Trophoblast cell (in vitro differentiated cells and primary cell): ENCODE measurements around the gene FNBP1.

Source experiments
- DNase-seq, 2 donors: peaks; one replicate each; pipeline ENCODE4 v3.0.0-alpha.2; 2016
- H2AFZ ChIP-seq: 2 replicates; pipeline ENCODE4 v1.6.1; 2013; ENCODE audit warnings: low read length, moderate library complexity, mild to moderate bottlenecking; ENCODE audit not compliant: insufficient read depth, poor library complexity
- H2AK5ac ChIP-seq: 2 replicates; pipeline ENCODE4 v1.6.1; 2013; ENCODE audit warnings: mild to moderate bottlenecking, low read length
- H2BK120ac ChIP-seq: 2 replicates; pipeline ENCODE4 v1.6.1; 2013; ENCODE audit warnings: low read length, mild to moderate bottlenecking, moderate library complexity; ENCODE audit not compliant: insufficient read depth, poor library complexity
- H2BK12ac ChIP-seq: 2 replicates; pipeline ENCODE4 v1.6.1; 2013; ENCODE audit warnings: mild to moderate bottlenecking, low read length, moderate library complexity
- H2BK5ac ChIP-seq: 2 replicates; pipeline ENCODE4 v1.6.1; 2013; ENCODE audit warnings: low read length, low read depth, moderate library complexity, mild to moderate bottlenecking; ENCODE audit not compliant: poor library complexity
- H3K14ac ChIP-seq: 2 replicates; pipeline ENCODE4 v1.6.1; 2013; ENCODE audit warnings: mild to moderate bottlenecking, low read length
- H3K18ac ChIP-seq: 2 replicates; pipeline ENCODE4 v1.6.1; 2013; ENCODE audit warnings: mild to moderate bottlenecking, low read length
- H3K23ac ChIP-seq: 2 replicates; pipeline ENCODE4 v1.6.1; 2013; ENCODE audit warnings: low read length
- H3K27ac ChIP-seq: 2 replicates; pipeline ENCODE4 v1.5.1; 2013; ENCODE audit warnings: low read depth, mild to moderate bottlenecking, inconsistent platforms, low read length, moderate library complexity
- H3K27me3 ChIP-seq: 2 replicates; pipeline ENCODE4 v1.6.1; 2013; ENCODE audit warnings: inconsistent platforms, mild to moderate bottlenecking, low read length, moderate library complexity; ENCODE audit not compliant: insufficient read depth
- H3K36me3 ChIP-seq, 2 experiments: 1 replicate in 1 of 2; 2 replicates in 1 of 2; pipeline ENCODE4 v1.6.1; 2013; ENCODE audit warnings: low read length in 2 of 2, mild to moderate bottlenecking in 2 of 2, moderate library complexity in 1 of 2; ENCODE audit not compliant: insufficient read depth in 2 of 2, control insufficient read depth in 1 of 2
- H3K4ac ChIP-seq: 2 replicates; pipeline ENCODE4 v1.6.1; 2013; ENCODE audit warnings: low read depth, mild to moderate bottlenecking, low read length, moderate library complexity
- H3K4me1 ChIP-seq, 2 experiments: 1 replicate in 1 of 2; 2 replicates in 1 of 2; pipeline ENCODE4 v1.6.1; 2013; ENCODE audit warnings: low read length in 2 of 2, mild to moderate bottlenecking in 2 of 2, moderate library complexity in 1 of 2; ENCODE audit not compliant: insufficient read depth in 2 of 2, control insufficient read depth in 1 of 2
- H3K4me2 ChIP-seq: 2 replicates; pipeline ENCODE4 v1.6.1; 2013; ENCODE audit warnings: inconsistent platforms, mild to moderate bottlenecking, low read length, moderate library complexity
- H3K4me3 ChIP-seq: 2 replicates; pipeline ENCODE4 v1.5.1; 2013; ENCODE audit warnings: mild to moderate bottlenecking, low read depth, low read length, inconsistent platforms
- H3K79me1 ChIP-seq: one replicate; pipeline ENCODE4 v1.6.1; 2013; ENCODE audit warnings: low read length
- H3K79me2 ChIP-seq: 2 replicates; pipeline ENCODE4 v1.6.1; 2013; ENCODE audit warnings: low read length, mild to moderate bottlenecking; ENCODE audit not compliant: control insufficient read depth, insufficient read depth, poor library complexity
- H3K9ac ChIP-seq: 2 replicates; pipeline ENCODE4 v1.6.1; 2013; ENCODE audit warnings: mild to moderate bottlenecking, low read length
- H3K9me3 ChIP-seq: 2 replicates; pipeline ENCODE4 v1.6.1; 2013; ENCODE audit warnings: low read depth, mild to moderate bottlenecking, control low read depth, inconsistent platforms, low read length; ENCODE audit not compliant: insufficient read depth
- H4K12ac ChIP-seq: 2 replicates; pipeline ENCODE4 v1.6.1; 2013; ENCODE audit warnings: low read depth, mild to moderate bottlenecking, low read length, moderate library complexity
- H4K8ac ChIP-seq: 2 replicates; pipeline ENCODE4 v1.6.1; 2013; ENCODE audit warnings: low read depth, mild to moderate bottlenecking, low read length, moderate library complexity
- H4K91ac ChIP-seq: one replicate; pipeline ENCODE4 v1.6.1; 2013; ENCODE audit warnings: low read depth, mild to moderate bottlenecking, low read length, moderate library complexity
- WGBS: extraction: QIAGEN DNeasy Blood & Tissue Kit; methylation state at CpG from one replicate; pipeline ENCODE4 v1.1.7; 2013; ENCODE audit warnings: missing lambda C conversion rate; ENCODE audit not compliant: insufficient read length, insufficient coverage; ENCODE audit errors: extremely low coverage; 5-methylcytosine and 5-hydroxymethylcytosine counted together

FNBP1 gene

DNA sequence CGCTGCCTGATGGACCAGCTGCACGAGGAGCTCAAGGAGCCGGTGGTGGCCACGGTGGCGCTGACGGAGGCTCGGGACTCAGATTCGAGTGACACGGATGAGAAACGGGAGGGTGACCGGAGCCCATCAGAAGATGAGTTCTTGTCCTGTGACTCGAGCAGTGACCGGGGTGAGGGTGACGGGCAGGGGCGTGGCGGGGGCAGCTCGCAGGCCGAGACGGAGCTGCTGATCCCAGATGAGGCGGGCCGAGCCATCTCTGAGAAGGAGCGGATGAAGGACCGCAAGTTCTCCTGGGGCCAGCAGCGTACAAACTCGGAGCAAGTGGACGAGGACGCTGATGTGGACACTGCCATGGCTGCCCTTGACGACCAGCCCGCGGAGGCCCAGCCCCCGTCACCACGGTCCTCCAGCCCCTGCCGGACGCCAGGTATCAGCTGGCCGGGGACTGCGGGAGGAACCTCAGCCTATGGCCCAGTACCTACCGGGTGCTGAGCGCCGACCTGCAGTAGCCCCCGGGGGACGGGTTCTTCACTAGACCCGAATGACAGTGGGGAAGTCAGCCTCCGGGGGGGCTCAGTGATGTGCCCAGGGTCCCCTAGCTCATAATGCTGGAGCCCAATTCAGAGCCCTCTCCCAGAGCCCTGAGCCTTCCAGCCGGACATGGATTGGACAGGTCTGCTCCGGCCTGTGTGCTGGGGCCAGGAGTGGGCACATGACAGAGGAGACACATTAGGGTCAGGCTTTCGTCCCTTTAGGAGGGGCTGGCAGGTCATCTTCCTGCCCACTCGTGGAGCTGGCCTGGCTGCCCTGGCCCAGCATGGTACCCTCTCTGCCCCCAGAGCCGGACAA, 174.7 kb downstream of the FNBP1 start:
- Histone ChIP-seq H3K36me3 (peaks cover 2 to 5% of the 10 kb centered on the region in 2 experiments), H2BK12ac (no peak overlapping the region), H2BK120ac (no peak overlapping the region), H4K8ac (no peak overlapping the region), H2AK5ac (no peak overlapping the region), H3K23ac (no peak overlapping the region), H3K27ac (no peak overlapping the region), H3K18ac (no peak overlapping the region), H3K4ac (no peak overlapping the region), H4K91ac (no peak overlapping the region), H3K9me3 (no peaks in the 10 kb centered on the region), H3K4me3 (no peak overlapping the region), H2BK5ac (no peak overlapping the region), H3K4me2 (no peak overlapping the region), H3K79me2 (no peaks in the 10 kb centered on the region), H3K9ac (no peak overlapping the region), H4K12ac (no peak overlapping the region), H2AFZ (no peak overlapping the region), H3K79me1 (peaks cover 3% of the 10 kb centered on the region), H3K27me3 (no peaks in the 10 kb centered on the region), H3K14ac (no peak overlapping the region), H3K4me1 (peaks cover 7% of the 10 kb centered on the region in 2 experiments)
- no CpG with 5 or more reads among the region's 48 CpGs for WGBS
- DNase-seq: no peak

DNA sequence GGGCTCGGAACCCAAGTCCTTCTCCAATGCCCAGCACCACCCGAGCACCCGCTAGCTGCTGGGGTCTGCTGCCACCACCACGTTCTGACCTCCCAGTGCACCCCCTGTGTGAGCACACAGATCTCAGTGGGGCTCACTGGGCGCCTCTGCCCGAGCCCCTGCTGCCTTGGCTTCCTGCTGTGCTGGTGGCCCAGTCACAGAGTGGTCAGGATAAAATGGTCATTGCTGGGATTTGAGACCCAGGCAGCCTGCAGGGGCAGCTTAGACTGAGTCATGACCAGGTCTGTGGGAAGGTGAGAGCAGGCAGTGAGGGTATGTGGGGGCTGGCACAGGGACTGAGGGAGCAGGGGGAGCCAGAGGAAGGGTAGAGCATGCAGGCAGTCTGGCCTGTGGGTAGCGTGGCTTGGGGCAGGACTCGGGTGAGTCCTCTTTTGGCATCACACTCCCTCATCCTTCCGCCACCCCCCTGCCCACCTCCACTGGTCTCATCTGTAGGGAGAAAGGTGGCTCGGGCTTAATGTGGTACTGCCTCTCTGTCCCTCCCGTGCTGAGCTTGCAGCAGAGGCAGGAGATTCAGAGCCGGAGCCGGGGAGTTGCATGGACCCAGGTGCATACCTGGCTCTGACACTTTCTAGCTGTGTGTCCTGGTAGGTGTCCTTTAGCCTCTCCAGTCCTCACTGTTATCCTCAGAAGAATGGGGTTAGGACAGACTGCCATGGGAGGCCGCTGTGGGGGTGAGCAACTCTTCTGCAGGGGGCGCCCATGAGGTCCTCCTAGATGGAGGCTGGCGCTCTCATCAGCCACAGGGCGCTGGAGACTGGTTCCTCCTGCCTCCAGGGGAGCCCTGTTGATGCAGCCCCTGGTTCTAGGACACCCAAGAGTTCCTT, 175.6 kb downstream of the FNBP1 start:
- DNase-seq: no peak
- Histone ChIP-seq H3K14ac (no peak overlapping the region), H2AFZ (no peak overlapping the region), H3K4ac (no peak overlapping the region), H3K79me1 (peaks cover 3% of the 10 kb centered on the region), H3K27ac (no peak overlapping the region), H3K4me3 (no peak overlapping the region), H3K9me3 (no peaks in the 10 kb centered on the region), H2AK5ac (no peak overlapping the region), H4K91ac (no peak overlapping the region), H3K4me1 (peaks cover 8 to 11% of the 10 kb centered on the region in 2 experiments), H3K79me2 (no peaks in the 10 kb centered on the region), H3K23ac (no peak overlapping the region), H3K27me3 (no peaks in the 10 kb centered on the region), H2BK5ac (no peak overlapping the region), H2BK120ac (no peak overlapping the region), H4K8ac (no peak overlapping the region), H3K9ac (no peak overlapping the region), H3K18ac (no peak overlapping the region), H2BK12ac (no peak overlapping the region), H3K4me2 (no peak overlapping the region), H3K36me3 (peaks cover 2 to 5% of the 10 kb centered on the region in 2 experiments), H4K12ac (no peak overlapping the region)
- no CpG with 5 or more reads among the region's 17 CpGs for WGBS

DNA sequence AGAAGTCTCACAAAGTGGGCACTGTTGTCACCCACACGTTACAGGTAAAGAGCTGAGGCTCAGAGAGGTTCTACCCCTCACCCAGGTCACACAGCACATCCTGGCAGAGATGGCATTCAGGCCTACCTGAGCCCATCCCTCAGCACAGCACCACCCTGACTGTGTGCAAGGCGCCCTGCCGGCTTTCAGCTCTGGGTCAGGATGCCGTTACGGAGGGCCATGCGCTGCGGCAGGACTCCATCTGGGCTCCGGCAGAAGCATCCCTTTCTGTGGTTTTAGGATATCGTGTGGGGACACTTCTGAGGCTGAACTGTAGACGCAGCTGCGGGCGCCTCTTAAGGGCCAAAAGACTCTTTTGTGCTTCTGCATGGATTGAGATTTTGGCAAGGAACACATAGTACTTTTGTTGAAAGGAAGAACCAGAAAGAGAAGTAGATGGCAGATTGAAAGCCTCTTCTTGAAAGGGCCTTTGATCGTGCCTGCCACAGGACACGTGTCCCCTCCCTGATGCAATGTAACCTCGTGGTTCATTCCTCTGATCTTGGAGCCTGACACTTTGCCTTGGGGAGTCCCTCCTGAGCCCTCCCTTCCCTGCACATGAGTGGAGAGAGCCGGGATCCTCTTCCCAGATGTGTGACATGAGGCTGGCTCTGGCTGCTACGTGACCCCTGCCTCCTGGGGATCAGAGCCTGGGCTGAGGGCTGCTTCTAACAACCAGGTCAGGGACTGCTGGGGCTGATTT, 176.4 kb downstream of the FNBP1 start:
- H2BK120ac ChIP-seq: no peak overlapping the region
- H3K18ac ChIP-seq: no peak overlapping the region
- H3K36me3 ChIP-seq: peaks cover 2 to 8% of the 10 kb centered on the region in 2 experiments
- H2AK5ac ChIP-seq: no peak overlapping the region
- H3K27ac ChIP-seq: no peak overlapping the region
- no peaks in the 10 kb centered on the region for H3K27me3 ChIP-seq
- H3K79me1 ChIP-seq: peaks cover 3% of the 10 kb centered on the region
- DNase-seq: no peak
- H3K9me3 ChIP-seq: no peaks in the 10 kb centered on the region
- no peak overlapping the region for H2BK12ac ChIP-seq
- no peak overlapping the region for H3K14ac ChIP-seq
- WGBS: no CpG with 5 or more reads among the region's 17 CpGs
- H2AFZ ChIP-seq: no peak overlapping the region
- H3K23ac ChIP-seq: no peak overlapping the region
- no peak overlapping the region for H3K4me3 ChIP-seq
- no peak overlapping the region for H3K4ac ChIP-seq
- no peak overlapping the region for H2BK5ac ChIP-seq
- H3K4me2 ChIP-seq: no peak overlapping the region
- H3K4me1 ChIP-seq: peaks cover 8 to 11% of the 10 kb centered on the region in 2 experiments
- no peak overlapping the region for H4K8ac ChIP-seq
- no peak overlapping the region for H4K12ac ChIP-seq
- H4K91ac ChIP-seq: no peak overlapping the region
- H3K79me2 ChIP-seq: no peaks in the 10 kb centered on the region
- H3K9ac ChIP-seq: no peak overlapping the region

DNA sequence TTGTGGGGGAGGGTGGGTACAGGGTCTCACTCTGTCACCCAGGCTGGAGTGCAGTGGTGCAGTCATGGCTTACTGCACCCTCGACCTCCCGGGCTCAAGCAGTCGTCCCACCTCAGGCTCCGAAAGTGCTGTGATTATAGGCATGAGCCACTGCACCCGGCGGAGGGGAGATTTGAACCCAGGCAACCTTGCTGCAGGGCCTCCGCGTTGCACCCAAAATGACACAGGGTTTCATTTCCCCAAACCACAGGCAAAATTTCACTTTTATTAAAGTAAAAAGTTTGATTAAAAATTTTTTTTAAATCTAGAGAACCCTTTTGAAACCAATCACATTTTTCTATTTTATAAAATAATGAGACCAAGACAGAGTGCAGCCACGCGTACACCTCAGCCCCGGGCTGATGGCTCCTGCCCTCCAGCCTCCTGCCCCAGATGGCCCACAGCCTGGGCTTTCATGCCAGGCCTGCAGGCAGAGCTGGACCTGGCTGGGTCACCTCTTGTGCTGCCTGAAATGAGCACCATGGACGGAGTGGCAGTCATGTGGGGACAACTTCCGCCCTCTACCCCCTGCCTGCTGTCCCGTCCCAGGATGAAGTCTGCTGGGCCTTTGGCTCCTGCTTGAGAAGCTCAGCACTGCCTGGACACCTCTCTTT, 177.2 kb downstream of the FNBP1 start:
- H3K79me2 ChIP-seq: no peaks in the 10 kb centered on the region
- no peaks in the 10 kb centered on the region for H3K27me3 ChIP-seq
- no peak overlapping the region for H3K4ac ChIP-seq
- H3K18ac ChIP-seq: no peak overlapping the region
- peaks cover 10 to 13% of the 10 kb centered on the region in 2 experiments for H3K4me1 ChIP-seq
- no peaks in the 10 kb centered on the region for H3K9me3 ChIP-seq
- no CpG with 5 or more reads among the region's 14 CpGs for WGBS
- H4K8ac ChIP-seq: no peak overlapping the region
- H3K36me3 ChIP-seq: peaks cover 6 to 12% of the 10 kb centered on the region in 2 experiments
- no peak overlapping the region for H3K4me3 ChIP-seq
- H3K27ac ChIP-seq: no peak overlapping the region
- H3K14ac ChIP-seq: no peak overlapping the region
- H2BK120ac ChIP-seq: no peak overlapping the region
- no peak overlapping the region for H2AK5ac ChIP-seq
- H4K91ac ChIP-seq: no peak overlapping the region
- no peak overlapping the region for H4K12ac ChIP-seq
- no peak overlapping the region for H2BK5ac ChIP-seq
- no peak for DNase-seq
- H3K23ac ChIP-seq: no peak overlapping the region
- no peak overlapping the region for H3K9ac ChIP-seq
- H2BK12ac ChIP-seq: no peak overlapping the region
- H2AFZ ChIP-seq: no peak overlapping the region
- H3K4me2 ChIP-seq: no peak overlapping the region
- peaks cover 3% of the 10 kb centered on the region for H3K79me1 ChIP-seq
